ENCODE measurements around the gene GPR87.

GPR87 gene

GRCh38 chr3:151296226-151296625 lies 20.4 kb downstream of the GPR87 start:
- no peak overlapping the region for H3K9ac ChIP-seq (ENCODE audit: low read depth, low read length)
- no peaks in the 10 kb centered on the region for H3K27me3 ChIP-seq (ENCODE audit: insufficient read depth, low read length, poor library complexity)
- DNase-seq (no peak), ATAC-seq (ENCODE audit: insufficient read depth, low read depth) (no peak)
- no peaks in the 10 kb centered on the region for H4K20me1 ChIP-seq (ENCODE audit: insufficient read depth, low read length)
- no peak overlapping the region for H3K4me2 ChIP-seq (ENCODE audit: insufficient read depth, low read length)
- no peaks in the 10 kb centered on the region for H3K36me3 ChIP-seq (ENCODE audit: insufficient read depth, low read length)
- TF ChIP-seq CTCF (IDR thresholded peaks at IDR 0.05; ENCODE audit: borderline replicate concordance, extremely low read depth, low read length, poor library complexity, severe bottlenecking): no peak
- TF ChIP-seq EZH2 (IDR thresholded peaks at IDR 0.05; ENCODE audit: borderline replicate concordance, low read depth, low read length, severe bottlenecking): no peak
- H3K4me1 ChIP-seq (ENCODE audit: insufficient read depth, low read length): no peaks in the 10 kb centered on the region
- H3K27ac ChIP-seq (ENCODE audit: low read length): no peak overlapping the region
- no peaks in the 10 kb centered on the region for H3K79me2 ChIP-seq (ENCODE audit: insufficient read depth, low read length)
- no peaks in the 10 kb centered on the region for H3K9me3 ChIP-seq (ENCODE audit: insufficient read depth, low read length, severe bottlenecking)
- no peak overlapping the region for H3K4me3 ChIP-seq (ENCODE audit: low read depth in 1 of 2, low read length in 2 of 2)
- H2AFZ ChIP-seq (ENCODE audit: low read depth, low read length): no peak overlapping the region

- Histone ChIP-seq H3K36me3 (ENCODE audit: insufficient read depth, low read length) (no peaks in the 10 kb centered on the region), H3K4me3 (ENCODE audit: low read depth in 1 of 2, low read length in 2 of 2) (no peak overlapping the region), H3K27ac (ENCODE audit: low read length) (no peak overlapping the region), H4K20me1 (ENCODE audit: insufficient read depth, low read length) (no peaks in the 10 kb centered on the region), H3K27me3 (ENCODE audit: insufficient read depth, low read length, poor library complexity) (no peaks in the 10 kb centered on the region), H3K4me2 (ENCODE audit: insufficient read depth, low read length) (no peak overlapping the region), H2AFZ (ENCODE audit: low read depth, low read length) (no peak overlapping the region), H3K79me2 (ENCODE audit: insufficient read depth, low read length) (no peaks in the 10 kb centered on the region), H3K4me1 (ENCODE audit: insufficient read depth, low read length) (no peaks in the 10 kb centered on the region), H3K9ac (ENCODE audit: low read depth, low read length) (no peak overlapping the region), H3K9me3 (ENCODE audit: insufficient read depth, low read length, severe bottlenecking) (no peaks in the 10 kb centered on the region)
- DNase-seq (no peak), ATAC-seq (ENCODE audit: insufficient read depth, low read depth) (no peak)
- TF ChIP-seq CTCF (IDR thresholded peaks at IDR 0.05; ENCODE audit: borderline replicate concordance, extremely low read depth, low read length, poor library complexity, severe bottlenecking): no peak
- no peak for TF ChIP-seq EZH2 (IDR thresholded peaks at IDR 0.05; ENCODE audit: borderline replicate concordance, low read depth, low read length, severe bottlenecking)
These were observed 23.5 kb downstream of the GPR87 start for GRCh38 chr3:151293127-151293526.

GRCh38 chr3:151290673-151291072 lies 25.9 kb downstream of the GPR87 start:
- Histone ChIP-seq H3K9me3 (ENCODE audit: insufficient read depth, low read length, severe bottlenecking) (no peaks in the 10 kb centered on the region), H3K4me2 (ENCODE audit: insufficient read depth, low read length) (no peak overlapping the region), H3K9ac (ENCODE audit: low read depth, low read length) (no peak overlapping the region), H4K20me1 (ENCODE audit: insufficient read depth, low read length) (no peaks in the 10 kb centered on the region), H3K4me3 (ENCODE audit: low read depth in 1 of 2, low read length in 2 of 2) (no peak overlapping the region), H3K4me1 (ENCODE audit: insufficient read depth, low read length) (no peaks in the 10 kb centered on the region), H3K79me2 (ENCODE audit: insufficient read depth, low read length) (no peaks in the 10 kb centered on the region), H3K27me3 (ENCODE audit: insufficient read depth, low read length, poor library complexity) (no peaks in the 10 kb centered on the region), H3K27ac (ENCODE audit: low read length) (no peak overlapping the region), H3K36me3 (ENCODE audit: insufficient read depth, low read length) (no peaks in the 10 kb centered on the region), H2AFZ (ENCODE audit: low read depth, low read length) (no peak overlapping the region)
- DNase-seq (no peak), ATAC-seq (ENCODE audit: insufficient read depth, low read depth) (no peak)
- TF ChIP-seq CTCF (IDR thresholded peaks at IDR 0.05; ENCODE audit: borderline replicate concordance, extremely low read depth, low read length, poor library complexity, severe bottlenecking): peak; percentile 51
- TF ChIP-seq EZH2 (IDR thresholded peaks at IDR 0.05; ENCODE audit: borderline replicate concordance, low read depth, low read length, severe bottlenecking): no peak

- TF ChIP-seq EZH2 (IDR thresholded peaks at IDR 0.05; ENCODE audit: borderline replicate concordance, low read depth, low read length, severe bottlenecking) (no peak), CTCF (IDR thresholded peaks at IDR 0.05; ENCODE audit: borderline replicate concordance, extremely low read depth, low read length, poor library complexity, severe bottlenecking) (no peak)
- Histone ChIP-seq H3K4me1 (ENCODE audit: insufficient read depth, low read length) (peaks cover 7% of the 10 kb centered on the region), H3K27me3 (ENCODE audit: insufficient read depth, low read length, poor library complexity) (no peaks in the 10 kb centered on the region), H2AFZ (ENCODE audit: low read depth, low read length) (no peak overlapping the region), H3K27ac (ENCODE audit: low read length) (no peak overlapping the region), H3K9ac (ENCODE audit: low read depth, low read length) (no peak overlapping the region), H3K4me3 (ENCODE audit: low read depth in 1 of 2, low read length in 2 of 2) (no peak overlapping the region), H3K4me2 (ENCODE audit: insufficient read depth, low read length) (no peak overlapping the region), H3K79me2 (ENCODE audit: insufficient read depth, low read length) (no peaks in the 10 kb centered on the region), H4K20me1 (ENCODE audit: insufficient read depth, low read length) (no peaks in the 10 kb centered on the region), H3K9me3 (ENCODE audit: insufficient read depth, low read length, severe bottlenecking) (no peaks in the 10 kb centered on the region), H3K36me3 (ENCODE audit: insufficient read depth, low read length) (no peaks in the 10 kb centered on the region)
- DNase-seq (no peak), ATAC-seq (ENCODE audit: insufficient read depth, low read depth) (no peak)
These were observed 27.2 kb downstream of the GPR87 start for GRCh38 chr3:151289445-151289844.
